ENCODE measurements around the gene FGFR2. TPM values are rescaled to one million over a fixed set of nuclear protein-coding genes. Genes with fewer than 3 reads are reported as not detected.
A peak's percentile ranks its signal among the peaks of the same experiment; 100 is the strongest.

Gene FGFR2
- 1.7 to 6.0 TPM (median 2.9 TPM) in 3 replicates for total RNA-seq
- long read RNA-seq, full-length matches to known transcripts: 1 of 2 reads
- long read RNA-seq, partial matches to known transcripts: 0 of 2 reads
- long read RNA-seq, other reads (novel, unspliced or antisense): 1 of 2 reads

DNA sequence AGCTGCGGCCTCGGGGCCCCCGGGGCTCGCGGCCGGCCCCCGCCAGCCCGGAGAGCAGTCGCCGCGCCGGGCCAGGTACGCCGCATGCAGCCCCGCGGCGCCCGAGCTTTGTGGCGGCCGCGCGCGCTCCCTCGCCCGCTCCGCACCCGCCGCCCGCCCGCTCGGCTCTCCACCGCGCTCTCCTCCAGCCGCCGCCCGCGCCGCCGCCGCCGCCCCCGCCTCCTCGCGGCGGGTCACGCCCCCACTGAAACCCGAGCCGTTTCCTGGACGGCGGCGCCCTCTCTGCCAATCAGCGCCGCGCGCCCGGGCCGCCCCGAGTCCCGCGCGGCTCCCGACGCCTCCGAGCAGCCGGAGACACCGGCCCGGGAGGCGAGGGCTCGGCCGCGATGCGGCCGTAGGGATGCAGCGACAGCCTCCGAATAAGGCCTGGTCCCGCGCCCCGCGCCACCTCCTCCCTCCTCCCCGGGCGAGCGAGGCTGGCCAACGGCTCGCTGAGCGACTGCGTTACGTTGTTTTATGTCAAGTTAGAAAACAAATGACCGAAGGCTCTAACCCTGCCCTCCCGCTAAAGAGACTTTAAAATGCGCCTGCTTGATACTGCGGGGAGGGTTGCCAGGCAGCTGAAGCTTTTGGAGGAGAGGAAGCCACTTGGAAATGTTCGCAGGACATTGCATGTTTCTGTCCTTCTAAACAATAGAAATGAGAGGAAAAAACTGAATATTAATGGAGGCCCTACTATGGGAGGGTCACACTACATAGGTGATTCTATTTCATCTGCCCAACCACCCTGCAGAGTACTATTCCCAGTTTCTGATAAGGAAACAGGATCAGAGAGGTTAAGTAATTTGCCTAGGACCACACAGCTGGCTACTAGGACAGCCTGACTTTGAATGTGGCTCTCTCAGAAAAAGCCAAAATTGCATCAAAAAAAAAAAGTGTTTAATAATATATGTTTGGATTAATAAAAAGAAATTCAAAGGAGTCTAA, at the start of gene FGFR2:
Gene FGFR2, minus strand, starts transcription at position 182 of the 987 bp plus-strand sequence. CDS start 4,627 bp downstream, outside the sequence.
- DNase-seq (ENCODE audit: low spot score): peak; percentile 75
- peak within 1 kb of the TSS; percentile 64 for H3K27ac Mint-ChIP-seq (ENCODE audit: unreplicated experiment)
- H3K4me3 Mint-ChIP-seq (ENCODE audit: unreplicated experiment): peak within 1 kb of the TSS; percentile 70
- no peaks in the 10 kb centered on the region for H3K9me3 Mint-ChIP-seq (ENCODE audit: low read depth)
- peaks cover 14% of the 10 kb centered on the region for H3K4me1 Mint-ChIP-seq (ENCODE audit: low read depth)
- no peaks in the 10 kb centered on the region for H3K36me3 Mint-ChIP-seq (ENCODE audit: low read depth)
- H3K27me3 Mint-ChIP-seq (ENCODE audit: low read depth): peaks cover 11% of the 10 kb centered on the region
- TF ChIP-seq, protein P1, sequence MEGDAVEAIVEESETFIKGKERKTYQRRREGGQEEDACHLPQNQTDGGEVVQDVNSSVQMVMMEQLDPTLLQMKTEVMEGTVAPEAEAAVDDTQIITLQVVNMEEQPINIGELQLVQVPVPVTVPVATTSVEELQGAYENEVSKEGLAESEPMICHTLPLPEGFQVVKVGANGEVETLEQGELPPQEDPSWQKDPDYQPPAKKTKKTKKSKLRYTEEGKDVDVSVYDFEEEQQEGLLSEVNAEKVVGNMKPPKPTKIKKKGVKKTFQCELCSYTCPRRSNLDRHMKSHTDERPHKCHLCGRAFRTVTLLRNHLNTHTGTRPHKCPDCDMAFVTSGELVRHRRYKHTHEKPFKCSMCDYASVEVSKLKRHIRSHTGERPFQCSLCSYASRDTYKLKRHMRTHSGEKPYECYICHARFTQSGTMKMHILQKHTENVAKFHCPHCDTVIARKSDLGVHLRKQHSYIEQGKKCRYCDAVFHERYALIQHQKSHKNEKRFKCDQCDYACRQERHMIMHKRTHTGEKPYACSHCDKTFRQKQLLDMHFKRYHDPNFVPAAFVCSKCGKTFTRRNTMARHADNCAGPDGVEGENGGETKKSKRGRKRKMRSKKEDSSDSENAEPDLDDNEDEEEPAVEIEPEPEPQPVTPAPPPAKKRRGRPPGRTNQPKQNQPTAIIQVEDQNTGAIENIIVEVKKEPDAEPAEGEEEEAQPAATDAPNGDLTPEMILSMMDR (IDR thresholded peaks at IDR 0.05): no peak

DNA sequence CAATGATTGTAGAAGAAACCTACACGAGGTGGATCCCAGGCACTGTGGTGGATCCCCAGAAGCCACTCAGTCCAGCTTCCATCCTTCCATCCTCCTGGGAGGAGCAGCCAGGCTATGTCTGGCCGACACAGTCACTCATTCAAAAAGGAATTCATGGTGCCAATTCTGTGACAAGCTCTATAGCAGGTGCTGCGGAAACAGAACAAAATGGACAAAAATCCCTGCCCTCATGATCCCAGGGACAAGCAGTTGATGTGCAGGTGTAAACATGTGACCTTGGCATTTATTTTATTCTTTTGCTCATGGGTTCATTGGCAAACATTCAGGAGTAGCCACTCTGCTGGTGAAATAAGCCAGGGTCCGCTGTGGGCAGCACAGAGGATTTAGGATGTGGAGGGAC, 49.2 kb upstream of the FGFR2 start:
- no peaks in the 10 kb centered on the region for H3K4me1 Mint-ChIP-seq (ENCODE audit: low read depth)
- no peak overlapping the region for H3K4me3 Mint-ChIP-seq (ENCODE audit: unreplicated experiment)
- no peak overlapping the region for H3K27ac Mint-ChIP-seq (ENCODE audit: unreplicated experiment)
- no peaks in the 10 kb centered on the region for H3K36me3 Mint-ChIP-seq (ENCODE audit: low read depth)
- TF ChIP-seq, protein P1 (IDR thresholded peaks at IDR 0.05): no peak
- H3K27me3 Mint-ChIP-seq (ENCODE audit: low read depth): peaks cover 9% of the 10 kb centered on the region
- DNase-seq (ENCODE audit: low spot score): no peak
- H3K9me3 Mint-ChIP-seq (ENCODE audit: low read depth): no peaks in the 10 kb centered on the region

DNA sequence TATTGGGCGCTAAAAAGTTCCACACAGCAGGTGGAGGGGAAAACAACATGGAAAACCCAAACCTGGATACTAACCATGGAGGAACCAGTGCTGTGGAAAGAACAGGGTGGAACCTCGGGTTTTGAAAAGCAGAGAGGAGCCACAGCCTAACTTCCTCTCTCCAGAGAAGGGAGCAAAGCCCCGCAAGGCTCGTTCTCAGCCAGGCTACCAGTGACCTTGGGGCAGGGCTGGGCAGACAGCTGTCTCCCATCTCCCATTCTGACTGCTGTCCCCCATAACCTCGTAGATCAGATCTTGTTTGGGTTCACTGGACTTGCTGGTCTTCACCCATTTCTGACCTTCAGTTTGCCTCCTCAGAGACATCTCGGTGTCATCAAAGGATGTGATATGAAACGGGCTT, 47.5 kb upstream of the FGFR2 start:
- TF ChIP-seq, protein P1 (IDR thresholded peaks at IDR 0.05): no peak
- Mint-ChIP-seq H3K4me1 (ENCODE audit: low read depth) (no peaks in the 10 kb centered on the region), H3K9me3 (ENCODE audit: low read depth) (peaks cover 9% of the 10 kb centered on the region), H3K27ac (ENCODE audit: unreplicated experiment) (no peak overlapping the region), H3K4me3 (ENCODE audit: unreplicated experiment) (no peak overlapping the region), H3K27me3 (ENCODE audit: low read depth) (peaks cover 9% of the 10 kb centered on the region), H3K36me3 (ENCODE audit: low read depth) (no peaks in the 10 kb centered on the region)
- DNase-seq (ENCODE audit: low spot score): no peak

DNA sequence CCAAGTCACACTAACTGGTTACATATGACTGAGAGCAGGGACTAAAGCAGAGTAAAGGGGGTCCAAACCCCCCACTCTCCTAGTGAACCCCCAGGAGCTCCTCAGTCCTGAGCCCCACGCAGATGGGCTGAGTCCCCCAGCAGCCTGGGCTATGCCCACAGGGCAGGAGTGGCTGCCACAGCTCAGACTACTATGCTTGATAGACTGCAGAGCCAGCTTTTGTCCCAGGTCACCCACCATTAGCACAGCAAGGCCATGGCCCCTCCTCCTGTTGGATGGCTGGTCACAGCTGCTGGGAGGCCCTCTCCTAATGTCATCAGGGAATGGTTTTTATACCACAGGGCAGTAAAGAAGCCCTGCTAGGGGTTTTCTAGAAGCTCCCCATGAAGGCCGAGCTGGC, 46.3 kb upstream of the FGFR2 start:
- TF ChIP-seq, protein P1 (IDR thresholded peaks at IDR 0.05): no peak
- no peak for DNase-seq (ENCODE audit: low spot score)
- Mint-ChIP-seq H3K4me1 (ENCODE audit: low read depth) (no peaks in the 10 kb centered on the region), H3K27ac (ENCODE audit: unreplicated experiment) (no peak overlapping the region), H3K9me3 (ENCODE audit: low read depth) (peaks cover 15% of the 10 kb centered on the region), H3K4me3 (ENCODE audit: unreplicated experiment) (no peak overlapping the region), H3K27me3 (ENCODE audit: low read depth) (peaks cover 9% of the 10 kb centered on the region), H3K36me3 (ENCODE audit: low read depth) (no peaks in the 10 kb centered on the region)

DNA sequence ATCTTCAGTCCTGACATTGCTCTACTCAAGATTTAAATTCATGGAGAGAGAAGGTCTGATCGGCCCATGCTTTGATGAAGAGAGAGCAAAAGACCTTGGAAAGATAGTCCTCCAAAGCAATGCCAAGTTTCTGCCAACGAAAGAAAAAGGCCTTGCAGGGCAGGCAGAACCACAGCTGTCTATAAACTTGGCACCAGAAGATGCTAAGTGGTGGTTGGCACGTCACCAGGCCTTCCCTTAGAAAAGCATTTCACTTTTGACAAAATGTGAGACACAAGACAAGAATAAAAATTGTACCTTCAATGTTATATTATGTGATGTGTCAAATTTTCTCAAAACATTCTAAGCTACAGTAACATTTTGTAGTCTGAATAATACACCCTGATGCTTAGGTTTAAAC, 42.0 kb upstream of the FGFR2 start:
- Mint-ChIP-seq H3K4me3 (ENCODE audit: unreplicated experiment) (no peak overlapping the region), H3K36me3 (ENCODE audit: low read depth) (peaks cover 7% of the 10 kb centered on the region), H3K9me3 (ENCODE audit: low read depth) (peaks cover 32% of the 10 kb centered on the region), H3K27ac (ENCODE audit: unreplicated experiment) (no peak overlapping the region), H3K27me3 (ENCODE audit: low read depth) (no peaks in the 10 kb centered on the region), H3K4me1 (ENCODE audit: low read depth) (no peaks in the 10 kb centered on the region)
- TF ChIP-seq, protein P1 (IDR thresholded peaks at IDR 0.05): no peak
- DNase-seq (ENCODE audit: low spot score): no peak
